HL-60 (cell line): Measurements from ENCODE around the gene IMPACT.
A peak's percentile ranks its signal among the peaks of the same experiment; 100 is the strongest.

ENCODE experiments used
- DNase-seq, 2 experiments: peaks; one replicate each; pipeline ENCODE4 v3.0.0-alpha.2; 2010 to 2020; ENCODE audit warnings: low read depth in 1 of 2, low spot score in 1 of 2
- H3K27ac ChIP-seq: fragments of 250-450 bp; sonication (Bioruptor Pico); replicated peaks from 2 replicates; pipeline ENCODE4 v1.5.1; 2020; ENCODE audit warnings: mild to moderate bottlenecking, moderate library complexity
- H3K27me3 ChIP-seq: fragments of 250-450 bp; sonication (Bioruptor Pico); 2 replicates; pipeline ENCODE4 v1.5.1; 2021; ENCODE audit warnings: mild to moderate bottlenecking, moderate library complexity; ENCODE audit not compliant: insufficient read depth, poor library complexity, severe bottlenecking
- H3K4me3 ChIP-seq: replicated peaks from 2 replicates; pipeline ENCODE4 v1.5.1; 2011; ENCODE audit warnings: mild to moderate bottlenecking, control low read depth, low read length; ENCODE audit not compliant: insufficient read depth
- GABPA ChIP-seq: IDR thresholded peaks from 2 replicates; pipeline ENCODE4 v1.6.1; 2012; ENCODE audit warnings: low read depth
- POLR2AphosphoS5 ChIP-seq: IDR thresholded peaks from 2 replicates; pipeline ENCODE4 v1.6.1; 2012; ENCODE audit warnings: low read depth
- REST ChIP-seq: IDR thresholded peaks from 2 replicates; pipeline ENCODE4 v1.6.1; 2012; ENCODE audit warnings: low read depth; ENCODE audit not compliant: insufficient replicate concordance
- SPI1 ChIP-seq: IDR thresholded peaks from 2 replicates; pipeline ENCODE4 v1.6.1; 2012; ENCODE audit warnings: low read depth, mild to moderate bottlenecking, borderline replicate concordance
- TF ChIP-seq, protein P1 (sequence below): IDR thresholded peaks from one replicate; pipeline ENCODE4 v1.5.1; 2011; ENCODE audit warnings: low read length, control low read depth, inconsistent platforms; ENCODE audit not compliant: insufficient read depth

The IMPACT gene

GRCh38 chr18:24443870-24444269, 17.4 kb downstream of the IMPACT start:
- DNase-seq = peak; percentile 51 to 74
- no peaks in the 10 kb centered on the region for H3K27me3 ChIP-seq
- TF ChIP-seq GABPA = no peak
- peak; percentile 77 for TF ChIP-seq SPI1

DNA sequence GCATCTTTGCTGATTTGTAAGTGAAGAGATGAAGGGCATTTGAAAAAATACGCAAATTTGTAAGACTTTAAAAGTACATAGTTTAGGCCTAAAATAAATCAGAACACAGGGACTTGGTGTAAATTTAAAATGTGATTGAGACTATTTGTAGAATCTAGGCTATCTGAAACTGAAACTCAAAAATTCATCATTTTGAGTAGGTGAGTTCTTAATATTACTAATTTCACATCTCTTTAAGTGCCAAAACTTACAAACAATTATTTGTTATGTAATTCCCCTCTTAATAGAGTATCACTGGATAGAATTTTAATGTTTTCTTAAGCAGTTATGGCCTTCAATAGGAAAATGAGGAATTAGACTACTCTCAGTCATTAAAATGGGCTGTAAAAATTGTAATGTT, 20.0 kb downstream of the IMPACT start:
- Histone ChIP-seq H3K27me3 (no peaks in the 10 kb centered on the region), H3K27ac (no peak overlapping the region), H3K4me3 (no peak overlapping the region)
- DNase-seq = no peak
- TF ChIP-seq SPI1 = no peak
- TF ChIP-seq GABPA = no peak
- TF ChIP-seq, protein P1, sequence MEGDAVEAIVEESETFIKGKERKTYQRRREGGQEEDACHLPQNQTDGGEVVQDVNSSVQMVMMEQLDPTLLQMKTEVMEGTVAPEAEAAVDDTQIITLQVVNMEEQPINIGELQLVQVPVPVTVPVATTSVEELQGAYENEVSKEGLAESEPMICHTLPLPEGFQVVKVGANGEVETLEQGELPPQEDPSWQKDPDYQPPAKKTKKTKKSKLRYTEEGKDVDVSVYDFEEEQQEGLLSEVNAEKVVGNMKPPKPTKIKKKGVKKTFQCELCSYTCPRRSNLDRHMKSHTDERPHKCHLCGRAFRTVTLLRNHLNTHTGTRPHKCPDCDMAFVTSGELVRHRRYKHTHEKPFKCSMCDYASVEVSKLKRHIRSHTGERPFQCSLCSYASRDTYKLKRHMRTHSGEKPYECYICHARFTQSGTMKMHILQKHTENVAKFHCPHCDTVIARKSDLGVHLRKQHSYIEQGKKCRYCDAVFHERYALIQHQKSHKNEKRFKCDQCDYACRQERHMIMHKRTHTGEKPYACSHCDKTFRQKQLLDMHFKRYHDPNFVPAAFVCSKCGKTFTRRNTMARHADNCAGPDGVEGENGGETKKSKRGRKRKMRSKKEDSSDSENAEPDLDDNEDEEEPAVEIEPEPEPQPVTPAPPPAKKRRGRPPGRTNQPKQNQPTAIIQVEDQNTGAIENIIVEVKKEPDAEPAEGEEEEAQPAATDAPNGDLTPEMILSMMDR = no peak
- TF ChIP-seq REST = no peak
- no peak for TF ChIP-seq POLR2AphosphoS5

More at GRCh38 chr18:24443870-24444269, 17.4 kb downstream of the IMPACT start:
- H3K27ac ChIP-seq = no peak overlapping the region; the same call in 1 of the 2 replicates
- H3K4me3 ChIP-seq = no peak overlapping the region

DNA sequence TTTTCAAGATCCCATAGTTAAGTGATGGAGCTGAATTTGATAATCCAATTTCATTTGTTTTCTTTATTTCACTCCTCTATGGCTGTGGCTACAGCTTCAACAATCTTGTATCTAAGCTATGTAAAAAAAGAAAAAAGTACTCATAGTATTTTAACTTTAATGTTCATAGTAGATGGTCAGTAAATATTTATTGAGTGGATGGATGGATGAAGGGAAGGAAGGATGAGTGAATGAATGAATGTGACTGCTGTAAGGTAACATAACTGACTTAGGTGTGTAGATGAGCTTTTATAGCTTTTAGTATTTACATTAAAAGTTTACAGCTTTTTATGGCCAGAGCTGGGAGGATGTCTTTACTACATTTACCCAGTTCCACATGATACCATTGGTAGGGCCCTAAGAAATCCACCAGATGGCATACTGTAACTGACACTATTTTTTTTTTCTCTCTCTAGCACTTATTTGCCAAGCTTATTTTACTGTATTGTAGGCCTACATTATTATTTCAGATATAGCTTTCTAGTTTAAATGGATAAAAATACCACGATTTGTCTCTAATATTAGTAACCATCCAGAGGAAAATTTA, 20.6 kb downstream of the IMPACT start:
- Histone ChIP-seq H3K4me3 (no peak overlapping the region), H3K27ac (no peak overlapping the region), H3K27me3 (no peaks in the 10 kb centered on the region)
- TF ChIP-seq, protein P1 = peak; percentile 16
- no peak for TF ChIP-seq SPI1
- no peak for DNase-seq

- DNase-seq = no peak
- H3K27me3 ChIP-seq = no peaks in the 10 kb centered on the region
- H3K27ac ChIP-seq = no peak overlapping the region
- no peak for TF ChIP-seq SPI1
- TF ChIP-seq POLR2AphosphoS5 = no peak
- no peak for TF ChIP-seq GABPA
- no peak for TF ChIP-seq REST
- TF ChIP-seq, protein P1 = no peak
- no peak overlapping the region for H3K4me3 ChIP-seq
These were observed 21.5 kb downstream of the IMPACT start for GRCh38 chr18:24447961-24448360.
